NT2/D1 (cell line): ENCODE measurements around the gene PPA2.

Experiments
- SUZ12 ChIP-seq: IDR thresholded peaks from 2 replicates; pipeline ENCODE4 v1.6.1; 2011; ENCODE audit not compliant: insufficient read length, insufficient read depth; ENCODE audit errors: extremely low read depth
- YY1 ChIP-seq: IDR thresholded peaks from 2 replicates; pipeline ENCODE4 v1.6.1; 2011; ENCODE audit not compliant: insufficient read length, insufficient read depth
- ZNF274 ChIP-seq: IDR thresholded peaks from 2 replicates; pipeline ENCODE4 v1.6.1; 2011; ENCODE audit warnings: mild to moderate bottlenecking, low read depth, low read length

GRCh38 chr4:105327956-105328355, 145.9 kb downstream of the PPA2 start:
- TF ChIP-seq ZNF274 = no peak
- no peak for TF ChIP-seq YY1
- TF ChIP-seq SUZ12 = no peak
